ENCODE data around the gene TMEM243.

GRCh38 chr7:87188930-87189329 is 30.6 kb downstream of the TMEM243 start:
- no peak for TF ChIP-seq MIXL1 (CRISPR knock-in tag; IDR thresholded peaks at IDR 0.05)
- no peak for TF ChIP-seq CTCF (CRISPR knock-in tag; IDR thresholded peaks at IDR 0.05)
- TF ChIP-seq POLR2AphosphoS5 (IDR thresholded peaks at IDR 0.05; ENCODE audit: low read depth, low read length): no peak
- TF ChIP-seq BCL6 (CRISPR knock-in tag; IDR thresholded peaks at IDR 0.05): no peak
- TF ChIP-seq U2AF1 (optimal IDR thresholded peaks at IDR 0.05; ENCODE audit: low read depth, low read length): no peak
- no peak for TF ChIP-seq KMT2A (CRISPR knock-in tag; IDR thresholded peaks at IDR 0.05)
- TF ChIP-seq MTF2 (CRISPR knock-in tag; IDR thresholded peaks at IDR 0.05; ENCODE audit: borderline replicate concordance): no peak
- no peak for TF ChIP-seq ZKSCAN1 (IDR thresholded peaks at IDR 0.05; ENCODE audit: low read length)
- TF ChIP-seq KDM1A (CRISPR knock-in tag; IDR thresholded peaks at IDR 0.05): no peak
